Ishikawa (cell line): ENCODE measurements around the gene LSM5.

Source experiments
- CEBPB ChIP-seq: IDR thresholded peaks from 2 replicates; pipeline ENCODE4 v1.6.1; 2012
- CREB1 ChIP-seq: IDR thresholded peaks from 2 replicates; pipeline ENCODE4 v1.6.1; 2012; ENCODE audit warnings: low read depth
- EGR1 ChIP-seq: IDR thresholded peaks from 2 replicates; pipeline ENCODE4 v1.6.1; 2012
- EP300 ChIP-seq: IDR thresholded peaks from 2 replicates; pipeline ENCODE4 v1.6.1; 2012; ENCODE audit warnings: borderline replicate concordance
- FOXM1 ChIP-seq: IDR thresholded peaks from 2 replicates; pipeline ENCODE4 v1.6.1; 2012; ENCODE audit warnings: low read depth, borderline replicate concordance
- NFIC ChIP-seq: IDR thresholded peaks from 2 replicates; pipeline ENCODE4 v1.6.1; 2012
- RAD21 ChIP-seq: IDR thresholded peaks from 2 replicates; pipeline ENCODE4 v1.6.1; 2012; ENCODE audit warnings: low read depth
- TAF1 ChIP-seq: IDR thresholded peaks from 2 replicates; pipeline ENCODE4 v1.6.1; 2012; ENCODE audit warnings: low read depth, mild to moderate bottlenecking
- TCF12 ChIP-seq: IDR thresholded peaks from 2 replicates; pipeline ENCODE4 v1.6.1; 2012; ENCODE audit warnings: low read depth
- TEAD4 ChIP-seq: IDR thresholded peaks from 2 replicates; pipeline ENCODE4 v1.6.1; 2012
- YY1 ChIP-seq: IDR thresholded peaks from 2 replicates; pipeline ENCODE4 v1.6.1; 2012; ENCODE audit warnings: low read depth
- ZBTB7A ChIP-seq: IDR thresholded peaks from 2 replicates; pipeline ENCODE4 v1.6.1; 2012; ENCODE audit warnings: low read depth
- TF ChIP-seq, protein P1 (sequence below): IDR thresholded peaks from 2 replicates; pipeline ENCODE4 v1.6.1; 2012
- TF ChIP-seq, protein P2 (sequence below): IDR thresholded peaks from 2 replicates; pipeline ENCODE4 v1.6.1; 2012; ENCODE audit warnings: low read depth, mild to moderate bottlenecking
- TF ChIP-seq, protein P3 (sequence below): IDR thresholded peaks from 2 replicates; pipeline ENCODE4 v1.6.1; 2012

Gene LSM5

DNA sequence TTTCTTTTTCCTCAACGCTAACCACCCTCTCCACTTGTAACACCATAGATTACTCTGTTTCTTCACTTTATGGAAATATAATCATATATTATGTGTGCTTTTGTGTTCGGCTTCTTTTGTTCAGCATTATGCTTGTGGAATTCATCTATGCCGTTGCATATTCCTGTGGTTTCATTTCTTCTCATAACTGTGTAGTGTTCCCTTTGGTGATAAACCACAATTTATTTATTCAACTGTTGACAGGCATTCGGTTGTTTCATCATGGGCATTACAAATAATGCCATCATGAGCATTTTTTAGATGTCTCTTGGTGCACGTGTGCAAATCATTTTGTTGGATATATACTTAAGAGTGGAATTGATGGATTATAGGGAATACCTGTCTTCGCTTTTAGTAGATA is 17.2 kb upstream of the LSM5 start:
- TF ChIP-seq, protein P1, sequence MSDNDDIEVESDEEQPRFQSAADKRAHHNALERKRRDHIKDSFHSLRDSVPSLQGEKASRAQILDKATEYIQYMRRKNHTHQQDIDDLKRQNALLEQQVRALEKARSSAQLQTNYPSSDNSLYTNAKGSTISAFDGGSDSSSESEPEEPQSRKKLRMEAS, result no peak
- TF ChIP-seq YY1 (no peak), TCF12 (no peak), RAD21 (no peak), ZBTB7A (no peak), CEBPB (no peak), TAF1 (no peak), TEAD4 (no peak), FOXM1 (no peak), EGR1 (no peak), EP300 (no peak), NFIC (no peak), CREB1 (no peak)
- TF ChIP-seq, protein P2, sequence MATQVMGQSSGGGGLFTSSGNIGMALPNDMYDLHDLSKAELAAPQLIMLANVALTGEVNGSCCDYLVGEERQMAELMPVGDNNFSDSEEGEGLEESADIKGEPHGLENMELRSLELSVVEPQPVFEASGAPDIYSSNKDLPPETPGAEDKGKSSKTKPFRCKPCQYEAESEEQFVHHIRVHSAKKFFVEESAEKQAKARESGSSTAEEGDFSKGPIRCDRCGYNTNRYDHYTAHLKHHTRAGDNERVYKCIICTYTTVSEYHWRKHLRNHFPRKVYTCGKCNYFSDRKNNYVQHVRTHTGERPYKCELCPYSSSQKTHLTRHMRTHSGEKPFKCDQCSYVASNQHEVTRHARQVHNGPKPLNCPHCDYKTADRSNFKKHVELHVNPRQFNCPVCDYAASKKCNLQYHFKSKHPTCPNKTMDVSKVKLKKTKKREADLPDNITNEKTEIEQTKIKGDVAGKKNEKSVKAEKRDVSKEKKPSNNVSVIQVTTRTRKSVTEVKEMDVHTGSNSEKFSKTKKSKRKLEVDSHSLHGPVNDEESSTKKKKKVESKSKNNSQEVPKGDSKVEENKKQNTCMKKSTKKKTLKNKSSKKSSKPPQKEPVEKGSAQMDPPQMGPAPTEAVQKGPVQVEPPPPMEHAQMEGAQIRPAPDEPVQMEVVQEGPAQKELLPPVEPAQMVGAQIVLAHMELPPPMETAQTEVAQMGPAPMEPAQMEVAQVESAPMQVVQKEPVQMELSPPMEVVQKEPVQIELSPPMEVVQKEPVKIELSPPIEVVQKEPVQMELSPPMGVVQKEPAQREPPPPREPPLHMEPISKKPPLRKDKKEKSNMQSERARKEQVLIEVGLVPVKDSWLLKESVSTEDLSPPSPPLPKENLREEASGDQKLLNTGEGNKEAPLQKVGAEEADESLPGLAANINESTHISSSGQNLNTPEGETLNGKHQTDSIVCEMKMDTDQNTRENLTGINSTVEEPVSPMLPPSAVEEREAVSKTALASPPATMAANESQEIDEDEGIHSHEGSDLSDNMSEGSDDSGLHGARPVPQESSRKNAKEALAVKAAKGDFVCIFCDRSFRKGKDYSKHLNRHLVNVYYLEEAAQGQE, result no peak
- TF ChIP-seq, protein P3, sequence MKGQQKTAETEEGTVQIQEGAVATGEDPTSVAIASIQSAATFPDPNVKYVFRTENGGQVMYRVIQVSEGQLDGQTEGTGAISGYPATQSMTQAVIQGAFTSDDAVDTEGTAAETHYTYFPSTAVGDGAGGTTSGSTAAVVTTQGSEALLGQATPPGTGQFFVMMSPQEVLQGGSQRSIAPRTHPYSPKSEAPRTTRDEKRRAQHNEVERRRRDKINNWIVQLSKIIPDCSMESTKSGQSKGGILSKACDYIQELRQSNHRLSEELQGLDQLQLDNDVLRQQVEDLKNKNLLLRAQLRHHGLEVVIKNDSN, result no peak

DNA sequence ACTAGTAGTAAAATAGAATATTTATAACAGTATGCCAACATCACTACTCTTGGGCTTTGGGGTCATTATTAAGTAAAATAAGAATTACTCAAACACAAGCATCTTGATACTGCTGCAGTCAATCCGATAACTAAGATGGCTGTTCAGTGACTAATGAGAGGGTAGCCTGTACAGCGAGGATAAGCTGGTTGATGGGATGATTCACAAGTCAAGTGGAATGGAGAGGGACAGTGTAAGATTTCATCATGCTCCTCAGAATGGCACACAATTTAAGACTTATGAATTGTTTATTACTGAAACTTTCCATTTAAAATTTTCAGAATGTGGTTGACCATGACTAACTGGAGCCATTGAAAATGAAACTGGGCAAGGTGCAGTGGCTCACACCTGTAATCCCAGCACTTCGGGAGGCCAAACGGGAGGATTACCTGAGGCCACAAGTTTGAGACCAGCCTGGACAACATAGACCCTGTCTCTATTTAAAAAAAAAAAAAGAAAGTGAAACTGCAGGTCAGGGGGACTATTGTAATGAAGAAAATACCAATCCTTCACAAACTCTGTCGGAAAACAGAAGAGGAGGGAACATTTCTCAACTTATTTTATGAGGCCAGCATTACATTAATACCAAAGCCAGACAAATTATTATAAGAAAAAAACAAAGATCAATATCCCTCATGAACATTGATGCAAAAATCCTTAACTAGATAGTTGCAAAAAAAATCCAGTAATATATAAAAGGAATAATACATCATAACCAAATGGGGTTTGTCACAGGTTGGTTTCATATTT is 16.3 kb upstream of the LSM5 start:
- TF ChIP-seq, protein P2, result no peak
- TF ChIP-seq RAD21, result no peak
- TF ChIP-seq, protein P1, result no peak

DNA sequence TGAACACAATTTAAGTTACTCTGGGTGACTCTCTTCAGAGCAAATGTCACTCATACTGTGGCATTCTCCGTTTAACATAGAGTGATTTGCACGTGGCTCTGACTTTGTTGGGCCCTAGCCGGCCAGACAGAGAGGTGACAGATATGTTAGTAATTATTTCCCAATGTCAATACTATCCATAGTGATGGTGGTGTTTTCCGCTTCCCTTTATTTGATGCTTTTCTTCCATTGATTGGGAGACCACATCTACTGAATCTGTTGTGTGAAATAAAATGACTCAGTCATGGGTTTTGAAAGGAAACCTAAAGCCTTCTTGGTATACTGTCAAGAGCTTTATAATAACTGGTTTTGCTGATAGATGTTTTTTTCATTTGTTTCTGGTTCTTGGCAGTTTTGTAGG is 12.5 kb upstream of the LSM5 start:
- TF ChIP-seq ZBTB7A, result no peak
- TF ChIP-seq TCF12, result no peak
- no peak for TF ChIP-seq CREB1
- no peak for TF ChIP-seq YY1
- no peak for TF ChIP-seq EP300
- TF ChIP-seq FOXM1, result no peak
- TF ChIP-seq, protein P3, result no peak
- TF ChIP-seq, protein P2, result no peak
- no peak for TF ChIP-seq RAD21
- no peak for TF ChIP-seq TAF1

DNA sequence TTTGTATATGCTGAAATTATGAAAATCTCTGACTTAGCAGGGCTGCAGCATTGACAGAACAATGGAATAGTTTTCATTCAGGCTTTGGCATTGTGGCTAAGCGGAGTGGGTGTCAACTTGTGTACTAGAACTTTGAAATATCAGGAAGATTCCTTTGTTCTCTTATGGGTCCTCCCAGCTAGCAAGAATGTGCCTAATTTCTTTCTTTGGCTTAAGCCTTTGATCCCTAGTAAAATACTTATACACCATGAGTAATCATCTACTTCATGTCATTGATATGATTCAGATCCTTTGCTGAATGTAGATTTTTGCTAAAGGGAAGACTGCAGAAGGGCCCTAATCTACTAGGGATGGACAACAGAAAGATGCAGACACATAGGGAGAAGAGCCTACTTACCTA is 11.3 kb upstream of the LSM5 start:
- TF ChIP-seq TCF12, result no peak
- TF ChIP-seq, protein P2, result no peak
- TF ChIP-seq EGR1, result no peak
- TF ChIP-seq TEAD4, result no peak
- no peak for TF ChIP-seq NFIC
- no peak for TF ChIP-seq CREB1
- TF ChIP-seq CEBPB, result no peak
- no peak for TF ChIP-seq FOXM1
- no peak for TF ChIP-seq TAF1
